Endothelial cell of umbilical vein (primary cell): Measurements from ENCODE around the gene IRAK1BP1. TPM values are rescaled to one million over a fixed set of nuclear protein-coding genes. Genes with fewer than 3 reads are reported as not detected.
"Not testable (repeated sequence)": the region's sequence is repeated elsewhere in the genome, so short reads cannot be mapped to it uniquely, and the experiment has no call there.

Experiments used
- BruUV-seq: library from RNA; stranded (reverse); fragments of 400-500 nt; replicated peaks from 2 replicates; lab custom pipeline; 2021; lab: Mats Ljungman, UMichigan
- CTCF ChIA-PET: fragments of 300-600, 350-600 bp; sonication (Branson Sonifier 250); formaldehyde crosslinking; loops from one replicate; lab custom pipeline; 2021; ENCODE audit warnings: antibody characterized with exemption, inconsistent platforms; lab: Charles Lee
- POLR2A ChIA-PET: fragments of 300-600, 350-600 bp; sonication (Branson Sonifier 250); formaldehyde crosslinking; loops from one replicate; lab custom pipeline; 2021; ENCODE audit warnings: antibody characterized with exemption, inconsistent platforms; lab: Charles Lee
- DNase-seq: peaks from one replicate; pipeline ENCODE4 v3.0.0-alpha.2; 2011; ENCODE audit warnings: low read depth, low spot score
- FAIRE-seq: peaks from 2 replicates; lab custom pipeline; 2011; peaks lifted over from hg19 to GRCh38; lab: Jason Lieb, UNC
- H2AFZ ChIP-seq: 2 replicates; pipeline ENCODE4 v1.6.0; 2012; ENCODE audit warnings: low read depth, low read length, control low read depth, inconsistent platforms
- H3K27ac ChIP-seq: 2 replicates; pipeline ENCODE4 v1.5.1; 2011; ENCODE audit warnings: low read depth, mild to moderate bottlenecking, control low read depth, low read length, moderate library complexity; ENCODE audit not compliant: insufficient read depth
- H3K27me3 ChIP-seq, 2 experiments: 2 replicates each; pipeline versions ENCODE4 v1.6.0 to v1.6.1; 2011; ENCODE audit warnings: low read length in 2 of 2, mixed read lengths in 1 of 2; ENCODE audit not compliant: control insufficient read depth in 2 of 2, insufficient read depth in 2 of 2
- H3K36me3 ChIP-seq, 2 experiments: 2 replicates in 1 of 2; 3 replicates in 1 of 2; pipeline ENCODE4 v1.5.1; 2011; ENCODE audit warnings: low read length in 2 of 2, mild to moderate bottlenecking in 1 of 2, moderate library complexity in 1 of 2; ENCODE audit not compliant: control insufficient read depth in 2 of 2, insufficient read depth in 2 of 2; ENCODE audit errors: extremely low read depth in 1 of 2
- H3K4me1 ChIP-seq: 3 replicates; pipeline ENCODE4 v1.5.1; 2011; ENCODE audit warnings: mild to moderate bottlenecking, low read length; ENCODE audit not compliant: control insufficient read depth, insufficient read depth; ENCODE audit errors: extremely low read depth
- H3K4me2 ChIP-seq: 2 replicates; pipeline ENCODE4 v1.6.1; 2011; ENCODE audit warnings: low read length, control low read depth, mixed read lengths; ENCODE audit not compliant: insufficient read depth
- H3K4me3 ChIP-seq, 3 experiments: fragments of 200-600 bp in 1 of 3; sonication (generic), shearing (Covaris generic) in 1 of 3; replicated peaks in 1 of 3; 2 replicates each; pipeline ENCODE4 v1.5.1; 2011 to 2016; ENCODE audit warnings: control low read depth in 3 of 3, low read length in 3 of 3, mild to moderate bottlenecking in 2 of 3, inconsistent platforms in 1 of 3, low read depth in 1 of 3, moderate library complexity in 1 of 3; ENCODE audit not compliant: insufficient read depth in 1 of 3
- H3K79me2 ChIP-seq: 2 replicates; pipeline ENCODE4 v1.6.0; 2012; ENCODE audit warnings: low read length, inconsistent platforms; ENCODE audit not compliant: control insufficient read depth, insufficient read depth
- H3K9ac ChIP-seq: replicated peaks from 2 replicates; pipeline ENCODE3; 2011; ENCODE audit warnings: low read length, control low read depth; ENCODE audit not compliant: insufficient read depth; ENCODE audit errors: extremely low read depth
- H3K9me1 ChIP-seq: replicated peaks from 3 replicates; pipeline ENCODE4 v1.6.0; 2011; ENCODE audit warnings: mild to moderate bottlenecking, low read length; ENCODE audit not compliant: control insufficient read depth, insufficient read depth; ENCODE audit errors: extremely low read depth
- H3K9me3 ChIP-seq: replicated peaks from 2 replicates; pipeline ENCODE4 v1.5.1; 2012; ENCODE audit warnings: low read length, inconsistent platforms; ENCODE audit not compliant: control insufficient read depth, insufficient read depth
- H4K20me1 ChIP-seq: replicated peaks from 2 replicates; pipeline ENCODE3; 2011; ENCODE audit warnings: mild to moderate bottlenecking, low read length; ENCODE audit not compliant: control insufficient read depth, insufficient read depth; ENCODE audit errors: extremely low read depth
- CTCF ChIP-seq, 2 donors: IDR thresholded peaks; 1 replicate in 1 of 2; 2 replicates in 1 of 2; pipeline ENCODE4 v1.5.1; 2011; ENCODE audit warnings: low read length in 2 of 2, mild to moderate bottlenecking in 2 of 2, moderate library complexity in 2 of 2, control low read depth in 1 of 2, inconsistent platforms in 1 of 2, low read depth in 1 of 2; ENCODE audit not compliant: insufficient read depth in 1 of 2; ENCODE audit errors: extremely low read depth in 1 of 2
- EZH2 ChIP-seq: IDR thresholded peaks from 2 replicates; pipeline ENCODE4 v1.6.1; 2012; ENCODE audit warnings: borderline replicate concordance, low read depth, mild to moderate bottlenecking, moderate library complexity, low read length, inconsistent platforms; ENCODE audit not compliant: severe bottlenecking
- FOS ChIP-seq: IDR thresholded peaks from 2 replicates; pipeline ENCODE4 v1.6.1; 2011; ENCODE audit warnings: mild to moderate bottlenecking, low read length, moderate library complexity, borderline replicate concordance; ENCODE audit not compliant: insufficient read depth
- GATA2 ChIP-seq: IDR thresholded peaks from 2 replicates; pipeline ENCODE4 v1.7.0; 2011; ENCODE audit warnings: low read depth, mild to moderate bottlenecking, moderate library complexity, mixed read lengths, low read length; ENCODE audit not compliant: insufficient read length, insufficient read depth
- JUN ChIP-seq: IDR thresholded peaks from 2 replicates; pipeline ENCODE4 v1.6.1; 2011; ENCODE audit warnings: borderline replicate concordance, low read depth; ENCODE audit not compliant: insufficient read length, insufficient read depth
- MAX ChIP-seq: IDR thresholded peaks from 2 replicates; pipeline ENCODE4 v1.6.1; 2011; ENCODE audit not compliant: insufficient read depth, insufficient read length
- MYC ChIP-seq: IDR thresholded peaks from one replicate; pipeline ENCODE4 v1.6.1; 2011; ENCODE audit warnings: mild to moderate bottlenecking, low read depth, low read length
- POLR2A ChIP-seq: IDR thresholded peaks from 2 replicates; pipeline ENCODE4 v1.6.1; 2012; ENCODE audit warnings: low read depth, mild to moderate bottlenecking, control low read depth, low read length
- POLR2AphosphoS5 ChIP-seq: IDR thresholded peaks from 2 replicates; pipeline ENCODE4 v1.6.1; 2012; ENCODE audit warnings: low read depth, mild to moderate bottlenecking, control low read depth, low read length, moderate library complexity; ENCODE audit not compliant: insufficient read depth
- dilution Hi-C: fragments of 300-500 bp; cut with MboI; formaldehyde crosslinking; loops from one replicate; pipeline ENCODE4 v1.15.0; 2019; ENCODE audit warnings: low sequenced_read_pairs; ENCODE audit not compliant: extremely low pct_ligation_motif_present
- intact Hi-C: fragments of 100-400 bp; cut with micrococcal nuclease; formaldehyde crosslinking; loops from one replicate; pipeline ENCODE4 v1.10.0; 2022
- polyA plus RNA-seq, 4 experiments: library from polyadenylated mRNA; depleted of rRNA in 3 of 4; stranded (reverse) in 3 of 4; unstranded in 1 of 4; fragments of >200 nt; gene quantifications; 2 replicates each; pipeline versions ENCODE4 v1.2.1 to v1.2.3, GENCODE V29; 2011 to 2012; ENCODE audit warnings: missing spikeins in 1 of 4
- total RNA-seq: library from RNA; stranded (reverse); gene quantifications from 2 replicates; pipeline ENCODE4 v1.2.3, GENCODE V29; 2021

Gene IRAK1BP1
- total and polyA plus RNA-seq, 2 donors (not counting 3 experiments of a cell fraction or from before 2014, with no cell fraction given), result 1.8 to 3.0 TPM

- H3K27ac ChIP-seq, result no peak overlapping the region
- H3K4me3 ChIP-seq, result no peak overlapping the region
- no peaks in the 10 kb centered on the region for H3K9me3 ChIP-seq
- H3K36me3 ChIP-seq, result no peaks in the 10 kb centered on the region
- no peak overlapping the region for H3K9ac ChIP-seq
- FAIRE-seq (no peak), DNase-seq (no peak)
- ChIA-PET POLR2A (no interaction called here), CTCF (interaction anchor here (0.8 kb wide), 1 partner anchor 12 kb away, joined by 3 read pairs; no protein-coding TSS in a partner anchor)
- H4K20me1 ChIP-seq, result no peaks in the 10 kb centered on the region
- no peaks in the 10 kb centered on the region for H3K27me3 ChIP-seq
- TF ChIP-seq MAX, result no peak
- no peak for TF ChIP-seq MYC
- no peak for TF ChIP-seq POLR2A
- TF ChIP-seq POLR2AphosphoS5, result no peak
- TF ChIP-seq EZH2, result no peak
- no peak for TF ChIP-seq CTCF (IDR thresholded peaks at IDR 0.05; ENCODE audit: extremely low read depth in 1 of 2, insufficient read depth in 1 of 2, low read depth in 1 of 2, low read length in 2 of 2)
- TF ChIP-seq JUN, result no peak
- TF ChIP-seq FOS, result no peak
- no peak for TF ChIP-seq GATA2
- dilution Hi-C loops (no loop called here), intact Hi-C loops (no loop called here)
- no TSS peak for BruUV-seq
- no peaks in the 10 kb centered on the region for H3K4me1 ChIP-seq
- H3K79me2 ChIP-seq, result no peaks in the 10 kb centered on the region
- H3K4me2 ChIP-seq, result no peak overlapping the region
- no peaks in the 10 kb centered on the region for H3K9me1 ChIP-seq
- no peak overlapping the region for H2AFZ ChIP-seq
Observed at GRCh38 chr6:78883651-78884050, 16.3 kb downstream of the IRAK1BP1 start.

- POLR2A ChIA-PET, H3K9me1 ChIP-seq, FAIRE-seq, H3K9ac ChIP-seq, H2AFZ ChIP-seq, DNase-seq, H3K27me3 ChIP-seq, BruUV-seq, H3K79me2 ChIP-seq, dilution Hi-C loops, H3K4me1 ChIP-seq, H3K27ac ChIP-seq, H4K20me1 ChIP-seq, intact Hi-C loops, H3K4me2 ChIP-seq, H3K9me3 ChIP-seq, H3K36me3 ChIP-seq, H3K4me3 ChIP-seq: not testable (repeated sequence)
- CTCF ChIA-PET, result interaction anchor here (0.6 to 1.9 kb wide), 2 partner anchors 9 to 23 kb away, joined by 3 to 4 read pairs; partner anchors contain the start of gene IRAK1BP1
Observed at GRCh38 chr6:78889901-78890300, 22.6 kb downstream of the IRAK1BP1 start.
